Neural cell (in vitro differentiated cells): Measurements from ENCODE around the gene MYBBP1A. TPM values are rescaled to one million over a fixed set of nuclear protein-coding genes. Genes with fewer than 3 reads are reported as not detected.

Source experiments
- H2AFZ ChIP-seq: fragments of 200-600, 300-800 bp; sonication (generic), shearing (Covaris generic); 2 replicates; pipeline ENCODE4 v1.6.0; 2014; ENCODE audit warnings: low read depth, mild to moderate bottlenecking, antibody characterized with exemption, low read length, moderate library complexity
- H3F3A ChIP-seq: fragments of 200-600 bp; shearing (Covaris generic); 2 replicates; pipeline ENCODE4 v1.6.1; 2016; ENCODE audit warnings: mild to moderate bottlenecking, moderate library complexity, mixed read lengths, antibody characterized with exemption, low read length; ENCODE audit not compliant: insufficient read depth, poor library complexity, severe bottlenecking
- H3K27ac ChIP-seq: fragments of 200-600, 300-800 bp; sonication (generic), shearing (Covaris generic); 2 replicates; pipeline ENCODE4 v1.5.1; 2014; ENCODE audit warnings: mild to moderate bottlenecking, low read length, moderate library complexity
- H3K27me3 ChIP-seq: fragments of 300-800, 200-600 bp; sonication (generic), shearing (Covaris generic); 2 replicates; pipeline ENCODE4 v1.6.0; 2014; ENCODE audit warnings: mild to moderate bottlenecking, low read depth, low read length, moderate library complexity; ENCODE audit not compliant: insufficient read depth
- H3K36me3 ChIP-seq: fragments of 300-800, 200-600 bp; sonication (generic), shearing (Covaris generic); 2 replicates; pipeline ENCODE4 v1.5.1; 2014; ENCODE audit warnings: mild to moderate bottlenecking, antibody characterized with exemption, low read length, moderate library complexity; ENCODE audit not compliant: insufficient read depth
- H3K4me2 ChIP-seq: fragments of 300-800, 200-600 bp; sonication (generic), shearing (Covaris generic); 2 replicates; pipeline ENCODE4 v1.6.0; 2014; ENCODE audit warnings: mild to moderate bottlenecking, low read length
- H3K4me3 ChIP-seq: fragments of 300-800, 200-600 bp; sonication (generic), shearing (Covaris generic); 2 replicates; pipeline ENCODE4 v1.5.1; 2014; ENCODE audit warnings: mild to moderate bottlenecking, low read length, moderate library complexity
- H3K79me2 ChIP-seq: fragments of 200-600 bp; shearing (Covaris generic); replicated peaks from 2 replicates; pipeline ENCODE4 v1.6.0; 2014; ENCODE audit warnings: mild to moderate bottlenecking, low read length, moderate library complexity; ENCODE audit not compliant: insufficient read depth
- H3K9ac ChIP-seq: fragments of 300-800, 200-600 bp; sonication (generic), shearing (Covaris generic); 2 replicates; pipeline ENCODE4 v1.6.1; 2016; ENCODE audit warnings: mild to moderate bottlenecking, low read length, mixed read lengths
- H3K9me2 ChIP-seq: fragments of 200-600 bp; shearing (Covaris generic); 2 replicates; pipeline ENCODE4 v1.6.1; 2016; ENCODE audit warnings: mild to moderate bottlenecking, low read length, mixed read lengths; ENCODE audit not compliant: insufficient read depth
- H3K9me3 ChIP-seq: fragments of 200-600, 300-800 bp; sonication (generic), shearing (Covaris generic); 2 replicates; pipeline ENCODE4 v1.6.1; 2016; ENCODE audit warnings: mild to moderate bottlenecking, mixed run types, low read length, moderate library complexity, mixed read lengths
- H4K20me1 ChIP-seq: fragments of 200-600 bp; shearing (Covaris generic); 2 replicates; pipeline ENCODE4 v1.6.1; 2016; ENCODE audit warnings: mild to moderate bottlenecking, mixed run types; ENCODE audit not compliant: insufficient read depth
- EP300 ChIP-seq: fragments of 450-650 bp; conservative IDR thresholded peaks from 2 replicates; pipeline ENCODE4 v1.6.1; 2014; ENCODE audit warnings: antibody characterized with exemption, mild to moderate bottlenecking, moderate library complexity; ENCODE audit not compliant: poor library complexity, severe bottlenecking
- EZH2 ChIP-seq: fragments of 200-600, 300-800 bp; shearing (Covaris generic), sonication (generic); IDR thresholded peaks from 2 replicates; pipeline ENCODE4 v1.6.1; 2014; ENCODE audit warnings: antibody characterized with exemption, low read length, borderline replicate concordance, mild to moderate bottlenecking; ENCODE audit not compliant: insufficient read depth, poor library complexity, severe bottlenecking
- MXI1 ChIP-seq: fragments of 450-650 bp; conservative IDR thresholded peaks from 2 replicates; pipeline ENCODE4 v1.6.1; 2014; ENCODE audit warnings: antibody characterized with exemption, mild to moderate bottlenecking; ENCODE audit not compliant: poor library complexity, severe bottlenecking
- POLR2AphosphoS5 ChIP-seq: IDR thresholded peaks from 2 replicates; pipeline ENCODE4 v1.6.1; 2012
- RAD21 ChIP-seq: fragments of 450-650 bp; conservative IDR thresholded peaks from 2 replicates; pipeline ENCODE4 v1.6.1; 2014; ENCODE audit warnings: antibody characterized with exemption, mild to moderate bottlenecking, moderate library complexity
- SMC3 ChIP-seq: fragments of 450-650 bp; conservative IDR thresholded peaks from 2 replicates; pipeline ENCODE4 v1.6.1; 2014; ENCODE audit warnings: antibody characterized with exemption, mild to moderate bottlenecking, moderate library complexity; ENCODE audit not compliant: poor library complexity
- TAF1 ChIP-seq: IDR thresholded peaks from 2 replicates; pipeline ENCODE4 v1.6.1; 2012; ENCODE audit warnings: low read depth
- polyA plus RNA-seq: library from polyadenylated mRNA; depleted of rRNA; stranded (reverse); fragments of >200 nt; gene quantifications from 2 replicates; pipeline ENCODE4 v1.2.3, GENCODE V29; 2014
- TF ChIP-seq, protein P1 (sequence below): IDR thresholded peaks from 2 replicates; pipeline ENCODE4 v1.6.1; 2012; ENCODE audit warnings: borderline replicate concordance
- TF ChIP-seq, protein P2 (sequence below): fragments of 450-650 bp; IDR thresholded peaks from 2 replicates; pipeline ENCODE4 v1.5.1; 2014; ENCODE audit warnings: antibody characterized with exemption, mild to moderate bottlenecking, moderate library complexity; ENCODE audit not compliant: poor library complexity, severe bottlenecking

The MYBBP1A gene
- polyA plus RNA-seq, 1 donor from 2014 or later: 15.6 TPM

DNA sequence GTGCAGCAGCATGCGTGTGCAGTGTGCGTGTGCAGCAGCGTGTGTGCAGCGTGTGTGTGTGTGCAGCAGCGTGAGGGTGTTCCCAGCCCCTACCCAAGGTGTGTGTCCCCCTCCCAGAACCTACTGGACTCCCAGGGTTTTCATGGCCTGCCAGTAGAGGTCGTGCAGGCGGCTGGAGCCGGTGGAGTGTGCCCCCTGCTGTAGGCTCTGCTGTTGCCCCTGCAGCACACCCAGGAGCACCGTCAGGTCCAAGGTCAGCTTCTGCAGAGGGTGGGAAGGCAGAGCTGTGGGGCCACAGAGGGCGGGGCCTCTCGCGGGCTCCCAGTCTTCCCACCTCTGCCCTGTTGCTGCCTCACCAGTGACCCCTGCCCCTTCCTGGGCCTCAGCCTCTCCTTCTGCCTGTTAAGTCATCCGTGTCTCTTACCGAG lies 14.9 kb downstream of the MYBBP1A start:
- H3K27ac ChIP-seq: no peak overlapping the region
- H3K79me2 ChIP-seq: no peaks in the 10 kb centered on the region
- H3K9me2 ChIP-seq: no peaks in the 10 kb centered on the region
- H3K4me3 ChIP-seq: no peak overlapping the region
- no peaks in the 10 kb centered on the region for H3F3A ChIP-seq
- no peak overlapping the region for H2AFZ ChIP-seq
- no peaks in the 10 kb centered on the region for H4K20me1 ChIP-seq
- H3K27me3 ChIP-seq: no peaks in the 10 kb centered on the region
- H3K9ac ChIP-seq: no peak overlapping the region
- no peaks in the 10 kb centered on the region for H3K9me3 ChIP-seq
- H3K4me2 ChIP-seq: no peak overlapping the region
- H3K36me3 ChIP-seq: no peaks in the 10 kb centered on the region
- TF ChIP-seq TAF1: no peak
- TF ChIP-seq MXI1: no peak
- TF ChIP-seq RAD21: no peak
- no peak for TF ChIP-seq EZH2
- TF ChIP-seq SMC3: no peak
- TF ChIP-seq POLR2AphosphoS5: no peak
- no peak for TF ChIP-seq EP300
- TF ChIP-seq, protein P1, sequence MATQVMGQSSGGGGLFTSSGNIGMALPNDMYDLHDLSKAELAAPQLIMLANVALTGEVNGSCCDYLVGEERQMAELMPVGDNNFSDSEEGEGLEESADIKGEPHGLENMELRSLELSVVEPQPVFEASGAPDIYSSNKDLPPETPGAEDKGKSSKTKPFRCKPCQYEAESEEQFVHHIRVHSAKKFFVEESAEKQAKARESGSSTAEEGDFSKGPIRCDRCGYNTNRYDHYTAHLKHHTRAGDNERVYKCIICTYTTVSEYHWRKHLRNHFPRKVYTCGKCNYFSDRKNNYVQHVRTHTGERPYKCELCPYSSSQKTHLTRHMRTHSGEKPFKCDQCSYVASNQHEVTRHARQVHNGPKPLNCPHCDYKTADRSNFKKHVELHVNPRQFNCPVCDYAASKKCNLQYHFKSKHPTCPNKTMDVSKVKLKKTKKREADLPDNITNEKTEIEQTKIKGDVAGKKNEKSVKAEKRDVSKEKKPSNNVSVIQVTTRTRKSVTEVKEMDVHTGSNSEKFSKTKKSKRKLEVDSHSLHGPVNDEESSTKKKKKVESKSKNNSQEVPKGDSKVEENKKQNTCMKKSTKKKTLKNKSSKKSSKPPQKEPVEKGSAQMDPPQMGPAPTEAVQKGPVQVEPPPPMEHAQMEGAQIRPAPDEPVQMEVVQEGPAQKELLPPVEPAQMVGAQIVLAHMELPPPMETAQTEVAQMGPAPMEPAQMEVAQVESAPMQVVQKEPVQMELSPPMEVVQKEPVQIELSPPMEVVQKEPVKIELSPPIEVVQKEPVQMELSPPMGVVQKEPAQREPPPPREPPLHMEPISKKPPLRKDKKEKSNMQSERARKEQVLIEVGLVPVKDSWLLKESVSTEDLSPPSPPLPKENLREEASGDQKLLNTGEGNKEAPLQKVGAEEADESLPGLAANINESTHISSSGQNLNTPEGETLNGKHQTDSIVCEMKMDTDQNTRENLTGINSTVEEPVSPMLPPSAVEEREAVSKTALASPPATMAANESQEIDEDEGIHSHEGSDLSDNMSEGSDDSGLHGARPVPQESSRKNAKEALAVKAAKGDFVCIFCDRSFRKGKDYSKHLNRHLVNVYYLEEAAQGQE: no peak
- TF ChIP-seq, protein P2, sequence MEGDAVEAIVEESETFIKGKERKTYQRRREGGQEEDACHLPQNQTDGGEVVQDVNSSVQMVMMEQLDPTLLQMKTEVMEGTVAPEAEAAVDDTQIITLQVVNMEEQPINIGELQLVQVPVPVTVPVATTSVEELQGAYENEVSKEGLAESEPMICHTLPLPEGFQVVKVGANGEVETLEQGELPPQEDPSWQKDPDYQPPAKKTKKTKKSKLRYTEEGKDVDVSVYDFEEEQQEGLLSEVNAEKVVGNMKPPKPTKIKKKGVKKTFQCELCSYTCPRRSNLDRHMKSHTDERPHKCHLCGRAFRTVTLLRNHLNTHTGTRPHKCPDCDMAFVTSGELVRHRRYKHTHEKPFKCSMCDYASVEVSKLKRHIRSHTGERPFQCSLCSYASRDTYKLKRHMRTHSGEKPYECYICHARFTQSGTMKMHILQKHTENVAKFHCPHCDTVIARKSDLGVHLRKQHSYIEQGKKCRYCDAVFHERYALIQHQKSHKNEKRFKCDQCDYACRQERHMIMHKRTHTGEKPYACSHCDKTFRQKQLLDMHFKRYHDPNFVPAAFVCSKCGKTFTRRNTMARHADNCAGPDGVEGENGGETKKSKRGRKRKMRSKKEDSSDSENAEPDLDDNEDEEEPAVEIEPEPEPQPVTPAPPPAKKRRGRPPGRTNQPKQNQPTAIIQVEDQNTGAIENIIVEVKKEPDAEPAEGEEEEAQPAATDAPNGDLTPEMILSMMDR: no peak

DNA sequence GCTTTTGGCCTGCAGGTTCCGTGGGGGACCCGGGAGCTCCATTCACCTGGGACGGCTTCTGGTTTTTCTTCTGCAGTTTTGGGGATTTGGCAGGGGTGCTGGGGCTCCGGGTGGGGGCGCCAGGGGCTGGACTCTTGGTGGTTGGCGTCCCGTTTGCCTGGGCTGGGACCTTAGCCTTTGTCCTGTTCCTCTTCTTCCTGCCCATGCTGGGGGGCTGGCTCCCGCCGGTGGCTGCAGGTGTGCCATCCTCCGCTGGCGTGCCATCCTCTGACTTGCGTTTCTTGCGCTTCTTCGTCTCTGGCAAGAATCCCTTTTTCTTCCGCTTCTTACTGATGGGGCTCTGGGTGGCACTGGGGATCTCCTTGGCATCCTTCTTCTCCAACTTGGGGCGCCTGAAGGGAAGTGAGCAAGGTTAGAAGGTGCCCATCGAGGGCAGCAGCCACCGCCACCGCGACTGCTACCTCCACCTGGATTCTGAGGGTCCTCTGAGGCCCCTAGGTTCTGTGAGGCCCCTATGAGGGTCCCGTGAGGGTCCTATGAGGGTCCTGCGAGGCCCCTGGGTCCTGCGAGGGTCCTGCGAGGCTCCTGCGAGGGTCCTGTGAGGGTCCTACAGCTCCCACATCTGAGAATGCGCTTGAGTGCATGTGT lies 15.5 kb downstream of the MYBBP1A start:
- Histone ChIP-seq H3K27me3 (no peaks in the 10 kb centered on the region), H3K79me2 (no peaks in the 10 kb centered on the region), H4K20me1 (no peaks in the 10 kb centered on the region), H3K4me3 (no peak overlapping the region), H3K9me3 (no peaks in the 10 kb centered on the region), H3K9ac (no peak overlapping the region), H2AFZ (no peak overlapping the region), H3K4me2 (no peak overlapping the region), H3F3A (no peaks in the 10 kb centered on the region), H3K27ac (no peak overlapping the region), H3K36me3 (no peaks in the 10 kb centered on the region), H3K9me2 (no peaks in the 10 kb centered on the region)
- TF ChIP-seq SMC3 (no peak), POLR2AphosphoS5 (no peak), EZH2 (no peak), EP300 (no peak), RAD21 (no peak), MXI1 (no peak), TAF1 (no peak)
- TF ChIP-seq, protein P1: no peak
- TF ChIP-seq, protein P2: no peak
